HG03095 (cell line): Measurements from ENCODE around the gene FYTTD1.
"Not testable (repeated sequence)": the region's sequence is repeated elsewhere in the genome, so short reads cannot be mapped to it uniquely, and the experiment has no call there.

Source experiments
- ATAC-seq: cut with Tn5 transposase; IDR thresholded peaks from one replicate; pipeline ENCODE4 v1.9.1; 2021; ENCODE audit warnings: moderate library complexity; ENCODE audit not compliant: unreplicated experiment

Gene FYTTD1

GRCh38 chr3:197749601-197750395 lies at the start of gene FYTTD1:
Gene FYTTD1, plus strand, starts transcription at chr3:197749883. Its CDS starts 89 bp downstream, at chr3:197749972.
- peak; percentile 73 for ATAC-seq

DNA sequence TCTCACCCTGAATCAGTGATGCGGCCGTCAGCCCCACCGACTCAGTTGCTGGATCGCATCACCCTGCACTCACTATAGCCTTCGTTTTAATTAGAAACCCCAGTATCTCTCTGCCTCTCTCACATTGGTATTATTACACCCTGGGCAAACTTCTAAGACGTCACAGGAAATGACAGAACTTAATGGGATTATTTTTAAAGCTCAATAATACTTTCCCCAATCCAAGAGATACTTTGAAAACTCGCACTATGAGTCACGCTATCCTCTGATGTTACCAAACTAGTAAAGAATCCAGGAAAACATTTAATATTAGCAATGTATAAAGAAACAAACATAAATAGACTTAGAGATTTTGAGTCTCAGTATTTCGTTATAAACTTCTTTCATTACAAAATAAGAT lies 49.6 kb upstream of the FYTTD1 start:
- ATAC-seq, result no peak

DNA sequence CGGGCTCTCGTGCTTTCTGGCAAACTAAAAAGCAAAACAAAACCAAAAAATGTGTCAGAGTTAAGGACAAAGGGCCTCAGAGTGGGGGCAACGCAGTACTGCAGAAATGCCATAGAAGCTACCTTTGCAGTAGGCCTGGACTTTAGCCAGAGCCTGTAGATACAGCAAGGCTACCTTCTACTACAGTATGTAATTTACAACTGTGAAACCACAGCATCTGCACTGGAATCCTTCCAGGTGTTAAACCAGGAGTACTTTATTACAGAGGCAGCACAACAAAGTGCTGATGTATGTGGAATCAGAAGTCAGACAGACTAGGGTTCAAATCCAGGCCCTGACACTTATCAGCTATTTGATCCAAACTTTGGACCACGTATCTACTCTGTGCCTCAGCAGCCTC lies 47.8 kb upstream of the FYTTD1 start:
- no peak for ATAC-seq

- ATAC-seq, result no peak
Measured at GRCh38 chr3:197706658-197707057, 43.0 kb upstream of the FYTTD1 start.

DNA sequence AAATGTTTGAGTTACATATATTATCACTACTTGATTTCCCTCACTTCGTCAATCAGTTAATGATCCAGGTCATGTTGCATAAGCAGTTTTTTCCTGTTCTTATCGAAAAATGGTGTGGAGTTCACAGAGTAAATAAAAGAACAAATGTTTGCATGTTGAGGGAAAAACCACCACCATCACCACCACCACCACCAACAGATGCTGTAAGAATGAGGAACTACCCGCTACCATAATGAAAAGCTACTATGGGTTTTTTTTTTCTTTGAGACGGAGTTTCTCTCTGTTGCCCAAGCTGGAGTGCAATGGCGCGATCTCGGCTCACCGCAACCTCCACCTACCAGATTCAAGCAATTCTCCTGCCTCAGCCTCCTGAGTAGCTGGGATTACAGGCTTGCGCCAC lies 40.5 kb upstream of the FYTTD1 start:
- ATAC-seq, result no peak

GRCh38 chr3:197710965-197711364 lies 38.7 kb upstream of the FYTTD1 start:
- not testable (repeated sequence) for ATAC-seq

GRCh38 chr3:197711973-197712707 lies 37.5 kb upstream of the FYTTD1 start:
- ATAC-seq, result peak; percentile 90

DNA sequence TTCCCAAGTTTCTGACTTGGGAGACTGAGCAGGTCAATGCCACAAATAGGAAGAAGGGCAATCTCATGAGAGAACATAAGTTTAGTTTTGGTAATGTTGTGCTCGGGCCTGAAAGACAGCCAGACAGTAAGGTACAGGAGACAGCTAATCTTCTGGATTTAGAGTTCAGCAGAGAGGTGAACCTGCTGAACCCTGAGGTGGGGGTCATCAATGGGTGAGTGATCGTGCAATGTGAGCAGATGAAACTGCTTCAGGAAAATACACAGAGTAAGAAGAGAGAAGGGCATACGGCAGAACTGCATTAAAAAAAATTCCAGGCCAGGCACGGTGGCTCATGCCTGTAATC lies 36.2 kb upstream of the FYTTD1 start:
- no peak for ATAC-seq

DNA sequence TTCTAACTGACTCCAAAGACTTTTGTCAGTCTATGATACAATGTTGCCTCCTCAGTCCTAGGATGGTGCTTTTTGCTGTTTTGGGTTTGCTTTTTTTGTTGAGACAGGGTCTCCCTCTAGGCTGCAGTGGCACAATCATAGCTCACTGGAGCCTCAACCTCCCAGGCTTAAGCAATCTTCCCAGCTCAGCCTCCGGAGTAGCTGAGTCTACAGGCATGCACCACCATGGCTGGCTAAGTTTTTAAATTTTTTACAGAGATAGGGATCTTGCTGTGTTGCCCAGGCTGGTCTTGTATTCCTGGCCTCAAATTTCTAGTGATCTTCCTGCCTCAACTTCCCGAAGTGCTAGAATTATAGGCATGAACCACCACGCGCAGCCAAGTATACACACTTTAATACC lies 35.4 kb upstream of the FYTTD1 start:
- ATAC-seq, result no peak

GRCh38 chr3:197718891-197719290 lies 30.8 kb upstream of the FYTTD1 start:
- no peak for ATAC-seq

- ATAC-seq, result no peak
Measured at GRCh38 chr3:197720694-197721093, 29.0 kb upstream of the FYTTD1 start.

GRCh38 chr3:197722734-197723133 lies 26.9 kb upstream of the FYTTD1 start:
- no peak for ATAC-seq

- ATAC-seq, result not testable (repeated sequence)
Measured at GRCh38 chr3:197727878-197728277, 21.8 kb upstream of the FYTTD1 start.

DNA sequence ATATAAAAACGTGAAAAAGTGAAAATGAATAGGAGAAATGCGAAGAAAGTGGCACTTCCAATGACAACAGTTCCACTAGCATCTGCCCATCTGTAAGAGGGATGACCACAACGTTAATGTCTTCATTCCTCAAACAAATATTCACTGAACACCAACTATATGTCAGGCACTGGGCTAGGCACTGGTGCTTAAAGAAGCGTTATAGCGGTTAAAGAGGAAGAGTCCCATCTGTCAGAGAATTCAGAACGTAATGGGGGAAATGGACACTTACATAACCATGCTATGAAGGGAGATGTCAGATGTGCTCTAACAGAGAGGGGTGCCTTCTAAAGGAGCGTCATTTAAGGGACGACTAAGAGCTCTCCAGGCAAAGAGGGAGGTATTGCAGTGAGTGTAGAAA lies 21.2 kb upstream of the FYTTD1 start:
- no peak for ATAC-seq

DNA sequence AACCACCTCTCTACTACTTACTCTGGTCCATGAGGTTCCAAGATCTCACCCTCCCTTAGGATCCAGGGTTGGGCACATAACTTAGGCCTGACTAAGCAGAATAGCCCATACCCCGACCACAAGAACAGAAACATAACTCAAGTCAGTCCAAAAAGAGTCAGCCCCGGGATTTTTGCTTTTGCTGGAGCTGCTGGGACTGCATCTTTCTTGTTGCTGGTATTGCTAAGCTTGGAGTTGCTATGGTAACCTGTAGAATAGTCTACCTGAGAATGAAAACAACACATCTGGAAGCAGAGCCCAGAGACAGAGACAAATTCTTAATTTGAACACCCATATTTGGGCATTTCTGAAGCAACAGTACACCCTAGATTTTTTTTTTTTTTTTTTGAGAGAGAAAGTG lies 19.5 kb upstream of the FYTTD1 start:
- no peak for ATAC-seq

DNA sequence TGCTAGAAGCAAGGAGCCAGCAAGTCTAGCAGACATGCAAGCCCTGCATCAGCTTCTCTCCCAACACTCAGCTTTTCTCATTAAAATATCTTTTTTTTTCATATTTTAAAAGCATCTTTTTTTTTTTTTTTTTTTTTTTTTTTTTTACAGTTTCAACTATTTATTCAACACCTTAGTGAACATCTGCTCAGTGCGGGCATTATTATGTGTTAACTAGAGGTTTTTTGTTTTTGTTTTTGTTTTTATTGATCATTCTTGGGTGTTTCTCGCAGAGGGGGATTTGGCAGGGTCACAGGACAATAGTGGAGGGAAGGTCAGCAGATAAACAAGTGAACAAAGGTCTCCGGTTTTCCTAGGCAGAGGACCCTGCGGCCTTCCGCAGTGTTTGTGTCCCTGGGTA lies 18.9 kb upstream of the FYTTD1 start:
- not testable (repeated sequence) for ATAC-seq

GRCh38 chr3:197731483-197731882 lies 18.2 kb upstream of the FYTTD1 start:
- ATAC-seq, result not testable (repeated sequence)

GRCh38 chr3:197733042-197733441 lies 16.6 kb upstream of the FYTTD1 start:
- ATAC-seq, result no peak

- peak; percentile 41 for ATAC-seq
Measured at GRCh38 chr3:197734667-197735318, 14.9 kb upstream of the FYTTD1 start.

- peak; percentile 18 for ATAC-seq
Measured at GRCh38 chr3:197736010-197736490, 13.6 kb upstream of the FYTTD1 start.

- peak; percentile 71 for ATAC-seq
Measured at GRCh38 chr3:197736491-197737318, 13.0 kb upstream of the FYTTD1 start, which contains the start of gene RUBCN. Gene RUBCN, minus strand, starts transcription at chr3:197736904. Its CDS starts 185 bp downstream, at chr3:197736719.
